GM18858 (cell line): ENCODE results near the gene DTWD1.
"Not testable (repeated sequence)": the region's sequence is repeated elsewhere in the genome, so short reads cannot be mapped to it uniquely, and the experiment has no call there.

Source experiments
- ATAC-seq: cut with Tn5 transposase; IDR thresholded peaks from one replicate; pipeline ENCODE4 v1.9.1; 2021; ENCODE audit not compliant: unreplicated experiment

The DTWD1 gene

GRCh38 chr15:49645277-49645676 is 24.4 kb downstream of the DTWD1 start:
- no peak for ATAC-seq

GRCh38 chr15:49645941-49646340 is 25.1 kb downstream of the DTWD1 start:
- ATAC-seq: no peak

- no peak for ATAC-seq
Measured at GRCh38 chr15:49646891-49647290, 26.0 kb downstream of the DTWD1 start.

GRCh38 chr15:49649987-49650386 is 29.1 kb downstream of the DTWD1 start:
- no peak for ATAC-seq

- no peak for ATAC-seq
Measured at GRCh38 chr15:49650676-49651075, 29.8 kb downstream of the DTWD1 start.

- ATAC-seq: no peak
Measured at GRCh38 chr15:49652922-49653321, 32.1 kb downstream of the DTWD1 start.

GRCh38 chr15:49656734-49657133 is 35.9 kb downstream of the DTWD1 start:
- no peak for ATAC-seq

GRCh38 chr15:49664716-49665115 is 43.9 kb downstream of the DTWD1 start:
- ATAC-seq: no peak

- ATAC-seq: not testable (repeated sequence)
Measured at GRCh38 chr15:49666486-49666885, 45.6 kb downstream of the DTWD1 start.

GRCh38 chr15:49669288-49669687 is 48.4 kb downstream of the DTWD1 start:
- no peak for ATAC-seq

- no peak for ATAC-seq
Measured at GRCh38 chr15:49673861-49674260, 53.0 kb downstream of the DTWD1 start.

- ATAC-seq: no peak
Measured at GRCh38 chr15:49674370-49674769, 53.5 kb downstream of the DTWD1 start.

- ATAC-seq: no peak
Measured at GRCh38 chr15:49675041-49675440, 54.2 kb downstream of the DTWD1 start.

GRCh38 chr15:49678655-49679054 is 57.8 kb downstream of the DTWD1 start:
- no peak for ATAC-seq

- ATAC-seq: no peak
Measured at GRCh38 chr15:49686599-49686998, 65.8 kb downstream of the DTWD1 start.

- no peak for ATAC-seq
Measured at GRCh38 chr15:49688135-49688790, 67.4 kb downstream of the DTWD1 start.

GRCh38 chr15:49692514-49693090 is 71.8 kb downstream of the DTWD1 start:
- ATAC-seq: no peak

- no peak for ATAC-seq
Measured at GRCh38 chr15:49693498-49693897, 72.7 kb downstream of the DTWD1 start.

GRCh38 chr15:49696433-49696832 is 75.6 kb downstream of the DTWD1 start:
- ATAC-seq: no peak

GRCh38 chr15:49697121-49697520 is 76.3 kb downstream of the DTWD1 start:
- ATAC-seq: no peak

- ATAC-seq: not testable (repeated sequence)
Measured at GRCh38 chr15:49702982-49703381, 82.1 kb downstream of the DTWD1 start.
